HepG2 (cell line): ENCODE results near the gene GLE1. TPM values are rescaled to one million over a fixed set of nuclear protein-coding genes. Genes with fewer than 3 reads are reported as not detected.

Experiments
- MIER2 ChIP-seq: IDR thresholded peaks from 2 replicates; pipeline ENCODE4 v1.6.1; 2016; ENCODE audit warnings: missing biosample characterization, missing genetic modification reagents
- MXI1 ChIP-seq: IDR thresholded peaks from 3 replicates; pipeline ENCODE4 v1.6.1; 2012; ENCODE audit warnings: low read depth, low read length, inconsistent platforms, borderline replicate concordance
- MYC ChIP-seq: sonication (generic); formaldehyde crosslinking; IDR thresholded peaks from 2 replicates; pipeline ENCODE4 v1.9.0; 2021; ENCODE audit warnings: missing genetic modification reagents, borderline replicate concordance
- NR3C1 ChIP-seq: sonication (generic); formaldehyde crosslinking; IDR thresholded peaks from 2 replicates; pipeline ENCODE4 v1.4.0; 2020; ENCODE audit warnings: missing genetic modification reagents
- NRL ChIP-seq: sonication (generic); formaldehyde crosslinking; IDR thresholded peaks from 2 replicates; pipeline ENCODE4 v1.5.0; 2020; ENCODE audit warnings: missing genetic modification reagents, mild to moderate bottlenecking, moderate library complexity, borderline replicate concordance
- POLR2AphosphoS5 ChIP-seq: IDR thresholded peaks from 2 replicates; pipeline ENCODE4 v1.6.1; 2012; ENCODE audit warnings: low read depth, low read length
- PPARG ChIP-seq: conservative IDR thresholded peaks from 2 replicates; pipeline ENCODE4 v1.6.1; 2016; ENCODE audit warnings: missing biosample characterization, missing genetic modification reagents
- RELA ChIP-seq: sonication (generic); formaldehyde crosslinking; IDR thresholded peaks from 2 replicates; pipeline ENCODE4 v1.4.0; 2020; ENCODE audit warnings: missing genetic modification reagents
- RXRA ChIP-seq: sonication (generic); formaldehyde crosslinking; IDR thresholded peaks from 2 replicates; pipeline ENCODE4 v1.5.1; 2020; ENCODE audit warnings: missing genetic modification reagents
- SAP130 ChIP-seq: IDR thresholded peaks from 2 replicates; pipeline ENCODE4 v1.6.1; 2016; ENCODE audit warnings: low read depth
- SUZ12 ChIP-seq: fragments of 150-350 bp; IDR thresholded peaks from 2 replicates; pipeline ENCODE4 v1.6.1; 2014; ENCODE audit warnings: low read depth, low read length
- ZBTB20 ChIP-seq: sonication (generic); formaldehyde crosslinking; IDR thresholded peaks from 2 replicates; pipeline ENCODE4 v1.8.1; 2023; ENCODE audit warnings: missing genetic modification reagents, low read depth, mild to moderate bottlenecking, borderline replicate concordance
- ZNF33A ChIP-seq: sonication (generic); formaldehyde crosslinking; IDR thresholded peaks from 2 replicates; pipeline ENCODE4 v1.5.1; 2020; ENCODE audit warnings: missing genetic modification reagents, mild to moderate bottlenecking, moderate library complexity, borderline replicate concordance
- ZSCAN9 ChIP-seq: IDR thresholded peaks from 2 replicates; pipeline ENCODE4 v1.6.1; 2016; ENCODE audit warnings: borderline replicate concordance
- polyA plus RNA-seq, 8 experiments: library from polyadenylated mRNA; depleted of rRNA in 3 of 8; stranded (reverse) in 7 of 8; unstranded in 1 of 8; fragments of >200 nt; fragmentation: Illumina TruSeq in 4 of 8; extraction: Trizol in 4 of 8; gene quantifications; 2 replicates each; pipeline versions ENCODE4 v1.2.1 to v1.2.3, GENCODE V29; 2011 to 2016; ENCODE audit warnings: low read depth in 4 of 8, missing spikeins in 1 of 8, mixed read lengths in 1 of 8; ENCODE audit not compliant: insufficient read depth in 1 of 8
- total RNA-seq, 5 experiments: library from RNA; depleted of rRNA; stranded (reverse); fragments of >200 nt; fragmentation: Illumina TruSeq; extraction: Trizol; gene quantifications; 2 replicates each; pipeline ENCODE4 v1.2.3, GENCODE V29; 2016; ENCODE audit warnings: low read depth in 1 of 5
- TF ChIP-seq, protein P1 (sequence below): sonication (generic); formaldehyde crosslinking; IDR thresholded peaks from 2 replicates; pipeline ENCODE4 v1.9.0; 2021; ENCODE audit warnings: missing genetic modification reagents, borderline replicate concordance
- TF ChIP-seq, protein P2 (sequence below): sonication (generic); formaldehyde crosslinking; IDR thresholded peaks from 2 replicates; pipeline ENCODE4 v1.5.0; 2020; ENCODE audit warnings: missing genetic modification reagents
- TF ChIP-seq, protein P3 (sequence below): sonication (generic); formaldehyde crosslinking; IDR thresholded peaks from 2 replicates; pipeline ENCODE4 v1.5.1; 2020; ENCODE audit warnings: mild to moderate bottlenecking, missing genetic modification reagents, moderate library complexity
- TF ChIP-seq, protein P4 (sequence below): sonication (generic); formaldehyde crosslinking; IDR thresholded peaks from 2 replicates; pipeline ENCODE4 v1.4.0; 2020; ENCODE audit warnings: missing genetic modification reagents
- TF ChIP-seq, protein P5 (sequence below): sonication (generic); formaldehyde crosslinking; IDR thresholded peaks from 2 replicates; pipeline ENCODE4 v1.4.0; 2020; ENCODE audit warnings: mild to moderate bottlenecking, low read depth, missing genetic modification reagents

Gene GLE1
- total and polyA plus RNA-seq, 2 of the 13 experiments (the other 11 are each of a cell fraction or from before 2014, with no cell fraction given), result 14.7 to 28.8 TPM

DNA sequence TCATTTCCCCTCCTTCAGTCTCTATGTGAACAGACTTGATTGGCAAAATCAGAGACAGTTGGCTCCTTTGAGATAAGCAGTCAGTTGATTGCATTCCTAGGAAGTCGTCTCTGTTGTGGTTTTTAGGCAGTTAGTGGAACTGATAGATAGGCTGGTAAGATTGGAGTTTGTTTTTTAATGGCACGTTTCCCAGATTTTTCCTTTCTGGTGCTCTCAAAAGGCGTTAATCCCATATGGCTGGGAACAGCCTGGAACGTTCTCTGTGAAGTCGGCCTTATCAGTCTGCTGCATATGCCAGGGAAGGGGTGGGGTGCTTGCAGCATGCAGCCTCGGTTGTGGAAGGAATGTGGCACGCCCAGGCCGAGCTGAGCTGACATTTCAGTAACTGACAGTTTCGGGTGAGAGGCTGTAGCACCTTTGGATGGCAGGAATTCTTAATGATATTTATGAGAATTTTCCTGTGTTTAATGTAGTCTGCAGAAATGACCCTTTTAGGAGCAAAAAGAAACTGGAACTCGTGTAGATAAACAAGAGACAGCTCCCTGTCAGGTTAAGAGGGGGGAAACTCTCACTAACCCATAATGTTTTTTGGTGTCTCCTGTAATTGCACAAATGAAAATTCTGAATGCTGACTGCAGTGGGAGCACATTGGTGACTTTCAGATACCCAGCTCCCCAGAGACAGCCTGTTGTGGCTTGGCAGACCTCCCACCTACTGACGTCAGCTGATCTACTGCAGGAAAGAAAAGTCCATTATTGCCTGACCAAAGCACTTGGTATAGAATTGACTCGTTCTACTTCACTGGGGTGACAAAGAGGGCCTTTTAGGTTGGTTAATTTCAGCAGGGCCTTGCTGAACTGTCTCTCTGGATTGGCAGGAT, 54.2 kb downstream of the GLE1 start (continued):
- TF ChIP-seq RXRA (CRISPR knock-in tag) (no peak), PPARG (CRISPR knock-in tag) (no peak), ZSCAN9 (CRISPR knock-in tag) (no peak), NR3C1 (no peak), POLR2AphosphoS5 (no peak), SUZ12 (no peak), ZBTB20 (CRISPR knock-in tag) (no peak), MYC (peak; percentile 45; the same call in 1 of the 2 replicates), SAP130 (CRISPR knock-in tag) (peak; percentile 60; the same call in 1 of the 2 replicates), NRL (no peak), MXI1 (0 out of 3 replicates have a peak, but pooled peaks have one; percentile 38), ZNF33A (CRISPR knock-in tag) (no peak), RELA (CRISPR knock-in tag) (no peak), MIER2 (no peak)
- TF ChIP-seq, protein P1, sequence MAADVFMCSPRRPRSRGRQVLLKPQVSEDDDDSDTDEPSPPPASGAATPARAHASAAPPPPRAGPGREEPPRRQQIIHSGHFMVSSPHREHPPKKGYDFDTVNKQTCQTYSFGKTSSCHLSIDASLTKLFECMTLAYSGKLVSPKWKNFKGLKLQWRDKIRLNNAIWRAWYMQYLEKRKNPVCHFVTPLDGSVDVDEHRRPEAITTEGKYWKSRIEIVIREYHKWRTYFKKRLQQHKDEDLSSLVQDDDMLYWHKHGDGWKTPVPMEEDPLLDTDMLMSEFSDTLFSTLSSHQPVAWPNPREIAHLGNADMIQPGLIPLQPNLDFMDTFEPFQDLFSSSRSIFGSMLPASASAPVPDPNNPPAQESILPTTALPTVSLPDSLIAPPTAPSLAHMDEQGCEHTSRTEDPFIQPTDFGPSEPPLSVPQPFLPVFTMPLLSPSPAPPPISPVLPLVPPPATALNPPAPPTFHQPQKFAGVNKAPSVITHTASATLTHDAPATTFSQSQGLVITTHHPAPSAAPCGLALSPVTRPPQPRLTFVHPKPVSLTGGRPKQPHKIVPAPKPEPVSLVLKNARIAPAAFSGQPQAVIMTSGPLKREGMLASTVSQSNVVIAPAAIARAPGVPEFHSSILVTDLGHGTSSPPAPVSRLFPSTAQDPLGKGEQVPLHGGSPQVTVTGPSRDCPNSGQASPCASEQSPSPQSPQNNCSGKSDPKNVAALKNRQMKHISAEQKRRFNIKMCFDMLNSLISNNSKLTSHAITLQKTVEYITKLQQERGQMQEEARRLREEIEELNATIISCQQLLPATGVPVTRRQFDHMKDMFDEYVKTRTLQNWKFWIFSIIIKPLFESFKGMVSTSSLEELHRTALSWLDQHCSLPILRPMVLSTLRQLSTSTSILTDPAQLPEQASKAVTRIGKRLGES (CRISPR knock-in tag), result no peak
- TF ChIP-seq, protein P2, sequence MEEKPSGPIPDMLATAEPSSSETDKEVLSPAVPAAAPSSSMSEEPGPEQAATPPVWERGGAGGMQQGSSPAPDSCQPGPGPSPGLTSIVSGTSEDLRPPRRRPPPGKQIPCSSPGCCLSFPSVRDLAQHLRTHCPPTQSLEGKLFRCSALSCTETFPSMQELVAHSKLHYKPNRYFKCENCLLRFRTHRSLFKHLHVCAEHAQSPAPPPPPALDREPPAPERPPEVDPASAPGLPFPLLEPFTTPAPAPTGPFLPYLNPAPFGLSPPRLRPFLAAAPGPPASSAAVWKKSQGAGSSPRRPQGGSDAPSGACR (CRISPR knock-in tag), result no peak
- TF ChIP-seq, protein P3, sequence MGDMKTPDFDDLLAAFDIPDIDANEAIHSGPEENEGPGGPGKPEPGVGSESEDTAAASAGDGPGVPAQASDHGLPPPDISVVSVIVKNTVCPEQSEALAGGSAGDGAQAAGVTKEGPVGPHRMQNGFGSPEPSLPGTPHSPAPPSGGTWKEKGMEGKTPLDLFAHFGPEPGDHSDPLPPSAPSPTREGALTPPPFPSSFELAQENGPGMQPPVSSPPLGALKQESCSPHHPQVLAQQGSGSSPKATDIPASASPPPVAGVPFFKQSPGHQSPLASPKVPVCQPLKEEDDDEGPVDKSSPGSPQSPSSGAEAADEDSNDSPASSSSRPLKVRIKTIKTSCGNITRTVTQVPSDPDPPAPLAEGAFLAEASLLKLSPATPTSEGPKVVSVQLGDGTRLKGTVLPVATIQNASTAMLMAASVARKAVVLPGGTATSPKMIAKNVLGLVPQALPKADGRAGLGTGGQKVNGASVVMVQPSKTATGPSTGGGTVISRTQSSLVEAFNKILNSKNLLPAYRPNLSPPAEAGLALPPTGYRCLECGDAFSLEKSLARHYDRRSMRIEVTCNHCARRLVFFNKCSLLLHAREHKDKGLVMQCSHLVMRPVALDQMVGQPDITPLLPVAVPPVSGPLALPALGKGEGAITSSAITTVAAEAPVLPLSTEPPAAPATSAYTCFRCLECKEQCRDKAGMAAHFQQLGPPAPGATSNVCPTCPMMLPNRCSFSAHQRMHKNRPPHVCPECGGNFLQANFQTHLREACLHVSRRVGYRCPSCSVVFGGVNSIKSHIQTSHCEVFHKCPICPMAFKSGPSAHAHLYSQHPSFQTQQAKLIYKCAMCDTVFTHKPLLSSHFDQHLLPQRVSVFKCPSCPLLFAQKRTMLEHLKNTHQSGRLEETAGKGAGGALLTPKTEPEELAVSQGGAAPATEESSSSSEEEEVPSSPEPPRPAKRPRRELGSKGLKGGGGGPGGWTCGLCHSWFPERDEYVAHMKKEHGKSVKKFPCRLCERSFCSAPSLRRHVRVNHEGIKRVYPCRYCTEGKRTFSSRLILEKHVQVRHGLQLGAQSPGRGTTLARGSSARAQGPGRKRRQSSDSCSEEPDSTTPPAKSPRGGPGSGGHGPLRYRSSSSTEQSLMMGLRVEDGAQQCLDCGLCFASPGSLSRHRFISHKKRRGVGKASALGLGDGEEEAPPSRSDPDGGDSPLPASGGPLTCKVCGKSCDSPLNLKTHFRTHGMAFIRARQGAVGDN, result peak; percentile 30; the same call in 1 of the 2 replicates
- TF ChIP-seq, protein P4, sequence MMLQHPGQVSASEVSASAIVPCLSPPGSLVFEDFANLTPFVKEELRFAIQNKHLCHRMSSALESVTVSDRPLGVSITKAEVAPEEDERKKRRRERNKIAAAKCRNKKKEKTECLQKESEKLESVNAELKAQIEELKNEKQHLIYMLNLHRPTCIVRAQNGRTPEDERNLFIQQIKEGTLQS (CRISPR knock-in tag), result no peak
- TF ChIP-seq, protein P5, sequence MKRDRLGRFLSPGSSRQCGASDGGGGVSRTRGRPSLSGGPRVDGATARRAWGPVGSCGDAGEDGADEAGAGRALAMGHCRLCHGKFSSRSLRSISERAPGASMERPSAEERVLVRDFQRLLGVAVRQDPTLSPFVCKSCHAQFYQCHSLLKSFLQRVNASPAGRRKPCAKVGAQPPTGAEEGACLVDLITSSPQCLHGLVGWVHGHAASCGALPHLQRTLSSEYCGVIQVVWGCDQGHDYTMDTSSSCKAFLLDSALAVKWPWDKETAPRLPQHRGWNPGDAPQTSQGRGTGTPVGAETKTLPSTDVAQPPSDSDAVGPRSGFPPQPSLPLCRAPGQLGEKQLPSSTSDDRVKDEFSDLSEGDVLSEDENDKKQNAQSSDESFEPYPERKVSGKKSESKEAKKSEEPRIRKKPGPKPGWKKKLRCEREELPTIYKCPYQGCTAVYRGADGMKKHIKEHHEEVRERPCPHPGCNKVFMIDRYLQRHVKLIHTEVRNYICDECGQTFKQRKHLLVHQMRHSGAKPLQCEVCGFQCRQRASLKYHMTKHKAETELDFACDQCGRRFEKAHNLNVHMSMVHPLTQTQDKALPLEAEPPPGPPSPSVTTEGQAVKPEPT (CRISPR knock-in tag), result no peak
